CD14-positive monocyte (primary cell): Measurements from ENCODE around the gene PRRT3. TPM values are rescaled to one million over a fixed set of nuclear protein-coding genes. Genes with fewer than 3 reads are reported as not detected.

Experiments used
- DNase-seq, 3 donors: peaks; one replicate each; pipeline ENCODE4 v3.0.0-alpha.2; 2011 to 2022
- H2AFZ ChIP-seq: 2 replicates; pipeline ENCODE4 v1.6.0; 2012; ENCODE audit warnings: mild to moderate bottlenecking, low read depth, low read length, inconsistent platforms; ENCODE audit not compliant: insufficient read depth, poor library complexity, severe bottlenecking
- H3K27ac ChIP-seq, 2 donors: 1 replicate in 1 of 2; 2 replicates in 1 of 2; pipeline ENCODE4 v1.5.1; 2012 to 2013; ENCODE audit warnings: low read length in 2 of 2, control low read depth in 1 of 2, inconsistent platforms in 1 of 2, low read depth in 1 of 2, mild to moderate bottlenecking in 1 of 2
- H3K27me3 ChIP-seq, 2 donors: one replicate each; pipeline versions ENCODE4 v1.6.0 to v1.6.1; 2011 to 2013; ENCODE audit warnings: low read length in 2 of 2; ENCODE audit not compliant: control insufficient read depth in 2 of 2, insufficient read depth in 2 of 2
- H3K36me3 ChIP-seq, 2 donors: replicated peaks in 1 of 2; 1 replicate in 1 of 2; 2 replicates in 1 of 2; pipeline versions ENCODE4 v1.5.1 to v1.6.1; 2012 to 2013; ENCODE audit warnings: low read length in 2 of 2, control low read depth in 1 of 2, inconsistent platforms in 1 of 2, mild to moderate bottlenecking in 1 of 2; ENCODE audit not compliant: insufficient read depth in 2 of 2, control insufficient read depth in 1 of 2
- H3K4me1 ChIP-seq, 2 donors: 1 replicate in 1 of 2; 2 replicates in 1 of 2; pipeline versions ENCODE4 v1.5.1 to v1.6.1; 2012 to 2013; ENCODE audit warnings: low read length in 2 of 2, control low read depth in 1 of 2, inconsistent platforms in 1 of 2, mild to moderate bottlenecking in 1 of 2, moderate library complexity in 1 of 2; ENCODE audit not compliant: insufficient read depth in 2 of 2, control insufficient read depth in 1 of 2
- H3K4me2 ChIP-seq: replicated peaks from 2 replicates; pipeline ENCODE3; 2012; ENCODE audit warnings: low read length, moderate library complexity, mild to moderate bottlenecking; ENCODE audit not compliant: poor library complexity, severe bottlenecking; ENCODE audit errors: extremely low read depth
- H3K4me3 ChIP-seq, 3 experiments: fragments of 200-600 bp in 1 of 3; sonication (generic) in 1 of 3; replicated peaks in 1 of 3; 1 replicate in 2 of 3; 2 replicates in 1 of 3; pipeline ENCODE4 v1.5.1; 2011 to 2013; ENCODE audit warnings: low read length in 3 of 3, mild to moderate bottlenecking in 3 of 3, control low read depth in 2 of 3, low read depth in 2 of 3, inconsistent platforms in 1 of 3, moderate library complexity in 1 of 3
- H3K79me2 ChIP-seq: 2 replicates; pipeline ENCODE4 v1.6.0; 2012; ENCODE audit warnings: mild to moderate bottlenecking, control low read depth, inconsistent platforms, low read length, moderate library complexity; ENCODE audit not compliant: insufficient read depth
- H3K9ac ChIP-seq: 2 replicates; pipeline ENCODE4 v1.6.0; 2017; ENCODE audit warnings: low read length, mild to moderate bottlenecking; ENCODE audit not compliant: insufficient read depth, poor library complexity, severe bottlenecking
- H3K9me3 ChIP-seq, 2 donors: replicated peaks in 1 of 2; 1 replicate in 1 of 2; 2 replicates in 1 of 2; pipeline versions ENCODE4 v1.5.1 to v1.6.1; 2012 to 2013; ENCODE audit warnings: low read length in 2 of 2, control low read depth in 1 of 2; ENCODE audit not compliant: control insufficient read depth in 1 of 2, insufficient read depth in 1 of 2
- H4K20me1 ChIP-seq: 2 replicates; pipeline ENCODE4 v1.6.0; 2012; ENCODE audit warnings: mild to moderate bottlenecking, low read length, control low read depth, moderate library complexity; ENCODE audit not compliant: insufficient read depth
- H3K27ac Mint-ChIP-seq, 7 donors: one replicate each; pipeline ENCODE4 v1.8.0; 2020; ENCODE audit warnings: mild to moderate bottlenecking in 7 of 7, mixed read lengths in 7 of 7, moderate library complexity in 6 of 7, inconsistent platforms in 2 of 7
- H3K27me3 Mint-ChIP-seq, 3 donors: one replicate each; pipeline ENCODE4 v1.8.0; 2021 to 2022; ENCODE audit warnings: low read depth in 3 of 3, mild to moderate bottlenecking in 3 of 3, mixed read lengths in 3 of 3, moderate library complexity in 3 of 3, inconsistent platforms in 1 of 3
- H3K36me3 Mint-ChIP-seq, 2 donors: one replicate each; pipeline ENCODE4 v1.8.0; 2020; ENCODE audit warnings: mixed read lengths in 2 of 2, inconsistent platforms in 1 of 2, mild to moderate bottlenecking in 1 of 2
- H3K4me1 Mint-ChIP-seq: one replicate; pipeline ENCODE4 v1.8.0; 2020; ENCODE audit warnings: mild to moderate bottlenecking, mixed read lengths
- H3K4me3 Mint-ChIP-seq, 2 donors: one replicate each; pipeline ENCODE4 v1.8.0; 2020; ENCODE audit warnings: mild to moderate bottlenecking in 2 of 2, mixed read lengths in 2 of 2, moderate library complexity in 1 of 2
- H3K9me3 Mint-ChIP-seq, 7 donors: one replicate each; pipeline ENCODE4 v1.8.0; 2020 to 2022; ENCODE audit warnings: mixed read lengths in 7 of 7, mild to moderate bottlenecking in 6 of 7, moderate library complexity in 6 of 7, inconsistent platforms in 2 of 7
- CTCF ChIP-seq: fragments of 200-600 bp; IDR thresholded peaks from one replicate; pipeline ENCODE4 v1.8.0; 2022; ENCODE audit warnings: antibody characterized with exemption, mild to moderate bottlenecking
- WGBS: methylation state at CpG from one replicate; pipeline ENCODE4 v1.1.5; 2013; ENCODE audit warnings: missing lambda C conversion rate; ENCODE audit not compliant: insufficient coverage; 5-methylcytosine and 5-hydroxymethylcytosine counted together
- intact Hi-C, 2 donors: fragments of 100-400 bp; cut with micrococcal nuclease; formaldehyde crosslinking; loops; one replicate each; pipeline versions ENCODE4 v1.15.0 to v1.15.1; 2023
- polyA plus RNA-seq, 3 donors: library from polyadenylated mRNA; depleted of rRNA in 1 of 3; unstranded in 2 of 3; stranded (reverse) in 1 of 3; fragments of 300-500 nt in 2 of 3; fragments of >200 nt in 1 of 3; fragmentation: Illumina TruSeq in 2 of 3; gene quantifications; 1 replicate in 2 of 3; 2 replicates in 1 of 3; pipeline ENCODE4 v1.2.3, GENCODE V29; 2012 to 2021

PRRT3 gene
- polyA plus RNA-seq, 3 donors, result 0.11 to 0.57 (median 0.31) TPM

- Mint-ChIP-seq H3K27ac (peak overlapping the region in 2 of 7 donors; percentile 21 to 48), H3K36me3 (peaks cover 2% of the 10 kb centered on the region in 2 donors), H3K4me3 (no peak overlapping the region), H3K4me1 (peaks cover 18% of the 10 kb centered on the region), H3K27me3 (peaks cover 10 to 22% (median 13%) of the 10 kb centered on the region in 3 donors), H3K9me3 (no peaks in the 10 kb centered on the region)
- no peaks in the 10 kb centered on the region for H3K79me2 ChIP-seq
- intact Hi-C loops, result no loop called here
- no peak for DNase-seq
- no peak for TF ChIP-seq CTCF
- H3K4me1 ChIP-seq, result peaks cover 10 to 14% of the 10 kb centered on the region in 2 donors
- no peak overlapping the region for H3K4me2 ChIP-seq
- peaks cover 2 to 8% of the 10 kb centered on the region in 2 donors for H3K27me3 ChIP-seq
- H3K9ac ChIP-seq, result no peak overlapping the region
- H3K4me3 ChIP-seq, result no peak overlapping the region
- H3K27ac ChIP-seq, result no peak overlapping the region
- WGBS, result no CpG with 5 or more reads among the region's 5 CpGs
- no peak overlapping the region for H2AFZ ChIP-seq
- H3K9me3 ChIP-seq, result no peaks in the 10 kb centered on the region
- peaks cover 0 to 1% of the 10 kb centered on the region in 2 donors for H3K36me3 ChIP-seq
- no peaks in the 10 kb centered on the region for H4K20me1 ChIP-seq
Measured at GRCh38 chr3:9955611-9956352, 3.6 kb upstream of the PRRT3 start.

GRCh38 chr3:9955067-9955502 is 2.9 kb upstream of the PRRT3 start:
- H3K9me3 ChIP-seq, result no peaks in the 10 kb centered on the region
- Mint-ChIP-seq H3K27ac (no peak overlapping the region), H3K36me3 (no peaks in the 10 kb centered on the region), H3K4me1 (peaks cover 19% of the 10 kb centered on the region), H3K9me3 (no peaks in the 10 kb centered on the region), H3K27me3 (peaks cover 11 to 23% (median 13%) of the 10 kb centered on the region in 3 donors), H3K4me3 (no peak overlapping the region)
- H3K36me3 ChIP-seq, result no peaks in the 10 kb centered on the region
- H3K4me2 ChIP-seq, result no peak overlapping the region
- intact Hi-C loops, result no loop called here
- 87% methylated on average over 9 of the region's 12 CpGs for WGBS
- no peak overlapping the region for H3K9ac ChIP-seq
- no peak overlapping the region for H3K27ac ChIP-seq
- peaks cover 10 to 14% of the 10 kb centered on the region in 2 donors for H3K4me1 ChIP-seq
- H4K20me1 ChIP-seq, result no peaks in the 10 kb centered on the region
- no peak overlapping the region for H3K4me3 ChIP-seq
- no peak for TF ChIP-seq CTCF
- H3K79me2 ChIP-seq, result no peaks in the 10 kb centered on the region
- no peak for DNase-seq
- H3K27me3 ChIP-seq, result peaks cover 2 to 8% of the 10 kb centered on the region in 2 donors
- no peak overlapping the region for H2AFZ ChIP-seq
